ENCODE data around the gene EPAS1. TPM values are rescaled to one million over a fixed set of nuclear protein-coding genes. Genes with fewer than 3 reads are reported as not detected.

Gene EPAS1
- total and polyA plus RNA-seq, 2 of the 8 experiments (the other 6 are each of a cell fraction or from before 2014, with no cell fraction given) = 2.0 to 4.9 TPM

DNA sequence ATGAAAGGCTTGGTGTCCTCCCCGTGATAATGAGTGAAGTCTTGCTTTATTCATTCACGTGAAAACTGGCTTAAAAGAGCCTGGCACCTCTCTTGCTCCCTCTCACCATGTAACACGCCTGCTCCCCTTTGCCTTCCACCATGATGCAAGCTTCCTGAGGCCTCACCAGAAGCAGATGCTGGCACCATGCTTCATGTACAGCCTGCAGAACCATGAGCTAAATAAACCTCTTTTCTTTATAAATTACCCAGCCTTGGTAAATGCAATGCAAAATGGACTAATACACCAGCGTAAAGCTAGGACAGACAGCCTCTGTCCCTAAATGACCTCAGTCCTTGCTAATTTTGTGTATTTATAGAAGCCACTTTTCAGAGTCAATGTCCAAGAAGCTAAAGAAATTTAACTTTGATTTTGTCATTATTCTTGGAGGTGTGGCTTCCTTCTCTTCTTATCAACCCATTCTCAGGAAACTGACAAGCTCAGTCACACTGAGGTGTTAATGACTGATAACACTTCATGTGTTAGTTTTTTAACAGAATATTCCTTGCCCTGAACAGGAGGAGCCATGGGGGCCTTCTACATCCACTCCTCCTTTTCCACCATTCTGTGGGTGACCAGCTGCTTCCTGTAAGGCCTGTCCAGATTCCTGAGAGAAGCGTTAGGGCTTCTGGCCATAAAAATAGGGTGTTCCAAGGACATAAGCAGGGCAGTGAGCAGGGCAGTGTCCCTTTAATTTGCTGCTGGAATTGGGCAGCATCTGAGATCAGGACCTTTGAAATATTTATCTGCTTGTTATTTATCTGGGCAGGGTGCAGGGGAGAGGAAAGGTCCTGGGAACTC, 38.0 kb upstream of the EPAS1 start:
- WGBS, 2 experiments (ENCODE audit: extremely low coverage in 1 of 2, insufficient coverage in 1 of 2, insufficient read length in 1 of 2, insufficient replicate concordance in 2 of 2, low coverage in 1 of 2, low lambda C conversion rate in 2 of 2, missing lambda C conversion rate in 1 of 2) = 91% methylated on average over 5 of the region's 5 CpGs; no CpG with 5 or more reads in 1 of the 2 experiments
- CTCF ChIA-PET (ENCODE audit: partially characterized antibody) = interaction anchor here (0.6 to 1.4 kb wide), 3 partner anchors 8 to 162 kb away, joined by 3 read pairs; no protein-coding TSS in a partner anchor
- POLR2A ChIA-PET (ENCODE audit: partially characterized antibody) = no interaction called here

More for the DNA sequence above, 38.0 kb upstream of the EPAS1 start:
- DNase-seq (ENCODE audit: low read depth in 1 of 2, low spot score in 2 of 2) = no peak
- no peak overlapping the region for H4K91ac ChIP-seq (replicated peaks; ENCODE audit: insufficient read length, low read length)
- no peak overlapping the region for H3K14ac ChIP-seq (ENCODE audit: insufficient read length)
- H3K36me3 ChIP-seq (ENCODE audit: control insufficient read depth in 2 of 4, insufficient read depth in 4 of 4, low read length in 3 of 4) = no peaks in the 10 kb centered on the region
- no peak overlapping the region for H3K4me3 ChIP-seq (ENCODE audit: extremely low read depth in 1 of 4, insufficient read depth in 2 of 4, low read depth in 3 of 4, low read length in 4 of 4)
- H2AFZ ChIP-seq (ENCODE audit: low read length) = no peak overlapping the region
- H2BK20ac ChIP-seq (ENCODE audit: low read length) = no peak overlapping the region
- H3K56ac ChIP-seq (replicated peaks; ENCODE audit: insufficient read length, low read depth, low read length) = no peak overlapping the region
- H4K8ac ChIP-seq (ENCODE audit: extremely low read depth, insufficient read depth, low read length) = no peak overlapping the region
- no peak overlapping the region for H2AK5ac ChIP-seq (ENCODE audit: low read depth, low read length)
- no peaks in the 10 kb centered on the region for H3K9me3 ChIP-seq (ENCODE audit: insufficient read depth in 2 of 2, low read depth in 1 of 2, low read length in 1 of 2)
- no peak overlapping the region for H4K5ac ChIP-seq (ENCODE audit: insufficient read length, low read depth, low read length)
- no peaks in the 10 kb centered on the region; the same call in 1 of the 2 replicates for H3K23me2 ChIP-seq (ENCODE audit: low read depth, low read length)
- no peak overlapping the region for H3K27ac ChIP-seq (ENCODE audit: low read depth, low read length)
- H3K79me2 ChIP-seq (ENCODE audit: control insufficient read depth in 1 of 2, insufficient read depth in 2 of 2, low read length in 2 of 2) = no peaks in the 10 kb centered on the region
- no peaks in the 10 kb centered on the region for H3K4me1 ChIP-seq (replicated peaks in 1 of 4; ENCODE audit: control insufficient read depth in 3 of 4, insufficient read depth in 4 of 4, low read length in 3 of 4)
- H2BK12ac ChIP-seq (ENCODE audit: low read depth, low read length) = no peak overlapping the region
- H3K18ac ChIP-seq (ENCODE audit: extremely low read depth, low read length) = no peak overlapping the region
- FAIRE-seq = no peak
- H2BK120ac ChIP-seq (replicated peaks; ENCODE audit: low read depth, low read length) = no peak overlapping the region
- no peak overlapping the region for H2BK15ac ChIP-seq (ENCODE audit: low read length)
- H3K4me2 ChIP-seq (ENCODE audit: insufficient read depth in 1 of 2, low read depth in 2 of 2, low read length in 2 of 2) = no peak overlapping the region
- TF ChIP-seq BCL11A (IDR thresholded peaks at IDR 0.05; ENCODE audit: low read depth in 2 of 2, low read length in 2 of 2) = no peak
- no peak for TF ChIP-seq YY1 (IDR thresholded peaks at IDR 0.05; ENCODE audit: low read depth, low read length)
- no peak for TF ChIP-seq RFX5 (IDR thresholded peaks at IDR 0.05; ENCODE audit: borderline replicate concordance, low read depth, low read length)
- no peak for TF ChIP-seq CEBPB (IDR thresholded peaks at IDR 0.05; ENCODE audit: low read depth, low read length)
- no peak for TF ChIP-seq SP1 (IDR thresholded peaks at IDR 0.05; ENCODE audit: low read depth, low read length)
- no peak for TF ChIP-seq SIX5 (IDR thresholded peaks at IDR 0.05; ENCODE audit: low read depth, low read length)
- TF ChIP-seq HDAC2 (IDR thresholded peaks at IDR 0.05; ENCODE audit: borderline replicate concordance in 1 of 2, low read depth in 2 of 2, low read length in 2 of 2) = no peak
- no peak for TF ChIP-seq SIRT6 (IDR thresholded peaks at IDR 0.05; ENCODE audit: low read length)
- TF ChIP-seq RNF2 (IDR thresholded peaks at IDR 0.05; ENCODE audit: borderline replicate concordance, low read depth, low read length, missing control alignments, poor library complexity, severe bottlenecking) = no peak
- no peak for TF ChIP-seq SIN3A (conservative IDR thresholded peaks at IDR 0.05 in 1 of 2, IDR thresholded peaks at IDR 0.05 in 1 of 2; ENCODE audit: low read depth in 1 of 2, low read length in 2 of 2)
- no peak for TF ChIP-seq RBBP5 (IDR thresholded peaks at IDR 0.05; ENCODE audit: borderline replicate concordance, low read depth, low read length)
- TF ChIP-seq CHD2 (IDR thresholded peaks at IDR 0.05; ENCODE audit: low read length) = no peak
- no peak for TF ChIP-seq HDAC6 (IDR thresholded peaks at IDR 0.05; ENCODE audit: low read depth, low read length)
- no peaks in the 10 kb centered on the region for H3K79me1 ChIP-seq (ENCODE audit: low read depth, low read length)
- H3K27me3 ChIP-seq (replicated peaks in 1 of 4; ENCODE audit: control insufficient read depth in 3 of 4, extremely low read depth in 1 of 4, insufficient read depth in 3 of 4, low read length in 3 of 4) = no peaks in the 10 kb centered on the region; a peak in 1 of 7 replicates
- no peak overlapping the region for H3K23ac ChIP-seq (ENCODE audit: insufficient read length)
- no peak overlapping the region for H2BK5ac ChIP-seq (ENCODE audit: low read depth, low read length)
- H4K20me1 ChIP-seq (replicated peaks in 1 of 2; ENCODE audit: control insufficient read depth in 1 of 2, insufficient read depth in 2 of 2, low read length in 2 of 2) = no peaks in the 10 kb centered on the region
- no peak overlapping the region for H3K9ac ChIP-seq (replicated peaks in 1 of 4; ENCODE audit: extremely low read depth in 1 of 4, low read depth in 3 of 4, low read length in 3 of 4)
- H3K4ac ChIP-seq (replicated peaks; ENCODE audit: insufficient read length, low read depth, low read length) = no peak overlapping the region
